ENCODE measurements around the gene PCDHA10.
"Not testable (repeated sequence)": the region's sequence is repeated elsewhere in the genome, so short reads cannot be mapped to it uniquely, and the experiment has no call there.

PCDHA10 gene

DNA sequence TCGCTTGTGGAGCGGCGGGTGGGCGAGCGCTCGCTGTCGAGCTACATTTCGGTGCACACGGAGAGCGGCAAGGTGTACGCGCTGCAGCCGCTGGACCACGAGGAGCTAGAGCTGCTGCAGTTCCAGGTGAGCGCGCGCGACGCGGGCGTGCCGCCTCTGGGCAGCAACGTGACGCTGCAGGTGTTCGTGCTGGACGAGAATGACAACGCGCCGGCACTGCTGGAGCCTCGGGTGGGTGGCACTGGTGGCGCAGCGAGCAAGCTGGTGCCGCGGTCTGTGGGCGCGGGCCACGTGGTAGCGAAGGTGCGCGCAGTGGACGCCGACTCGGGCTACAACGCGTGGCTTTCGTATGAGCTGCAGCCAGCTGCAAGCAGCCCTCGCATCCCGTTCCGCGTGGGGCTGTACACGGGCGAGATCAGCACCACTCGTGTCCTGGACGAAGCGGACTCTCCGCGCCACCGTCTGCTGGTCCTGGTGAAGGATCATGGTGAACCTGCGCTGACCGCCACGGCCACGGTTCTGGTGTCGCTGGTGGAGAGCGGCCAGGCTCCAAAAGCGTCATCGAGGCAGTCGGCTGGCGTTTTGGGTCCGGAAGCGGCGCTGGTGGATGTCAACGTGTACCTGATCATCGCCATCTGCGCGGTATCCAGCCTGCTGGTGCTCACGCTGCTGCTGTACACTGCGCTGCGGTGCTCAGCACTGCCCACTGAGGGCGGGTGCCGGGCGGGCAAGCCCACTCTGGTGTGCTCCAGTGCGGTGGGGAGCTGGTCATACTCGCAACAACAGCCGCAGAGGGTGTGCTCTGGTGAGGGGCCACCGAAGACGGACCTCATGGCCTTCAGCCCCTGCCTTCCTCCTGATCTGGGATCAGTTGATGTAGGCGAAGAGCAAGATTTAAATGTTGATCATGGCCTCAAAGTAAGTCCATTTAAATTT is 12.6 kb upstream of the PCDHA10 start:
- DNase-seq, result no peak

DNA sequence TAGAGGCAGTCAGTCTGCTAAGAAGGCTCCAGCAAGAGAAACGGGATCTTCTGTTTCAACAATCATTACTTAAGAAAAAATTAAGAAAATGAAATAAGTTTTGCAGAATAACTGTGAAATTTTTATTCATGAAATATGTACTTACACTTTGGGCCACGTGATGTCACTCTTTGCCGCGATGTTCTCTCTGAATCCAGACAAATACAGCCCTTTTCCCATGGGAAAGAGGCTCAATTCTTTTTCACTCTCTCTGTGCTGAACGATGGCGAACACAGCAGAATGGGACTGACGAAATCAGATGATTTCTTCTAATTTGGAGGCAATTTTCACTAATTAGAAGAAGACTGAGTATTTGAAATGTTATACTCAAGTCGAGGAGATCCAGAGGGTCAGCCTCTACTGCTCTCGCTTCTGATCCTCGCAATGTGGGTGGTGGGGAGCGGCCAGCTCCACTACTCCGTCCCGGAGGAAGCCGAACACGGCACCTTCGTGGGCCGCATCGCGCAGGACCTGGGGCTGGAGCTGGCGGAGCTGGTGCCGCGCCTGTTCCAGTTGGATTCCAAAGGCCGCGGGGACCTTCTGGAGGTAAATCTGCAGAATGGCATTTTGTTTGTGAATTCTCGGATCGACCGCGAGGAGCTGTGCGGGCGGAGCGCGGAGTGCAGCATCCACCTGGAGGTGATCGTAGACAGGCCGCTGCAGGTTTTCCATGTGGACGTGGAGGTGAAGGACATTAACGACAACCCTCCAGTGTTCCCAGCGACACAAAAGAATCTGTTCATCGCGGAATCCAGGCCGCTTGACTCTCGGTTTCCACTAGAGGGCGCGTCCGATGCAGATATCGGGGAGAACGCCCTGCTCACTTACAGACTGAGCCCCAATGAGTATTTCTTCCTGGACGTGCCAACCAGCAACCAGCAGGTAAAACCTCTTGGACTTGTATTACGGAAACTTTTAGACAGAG is 7.3 kb upstream of the PCDHA10 start, which contains the start of gene PCDHA9:
TSS of gene PCDHA9 (plus strand) at position 244 of the 964 bp plus-strand sequence. CDS start at position 358, 114 bp downstream.
- DNase-seq, result not testable (repeated sequence)

DNA sequence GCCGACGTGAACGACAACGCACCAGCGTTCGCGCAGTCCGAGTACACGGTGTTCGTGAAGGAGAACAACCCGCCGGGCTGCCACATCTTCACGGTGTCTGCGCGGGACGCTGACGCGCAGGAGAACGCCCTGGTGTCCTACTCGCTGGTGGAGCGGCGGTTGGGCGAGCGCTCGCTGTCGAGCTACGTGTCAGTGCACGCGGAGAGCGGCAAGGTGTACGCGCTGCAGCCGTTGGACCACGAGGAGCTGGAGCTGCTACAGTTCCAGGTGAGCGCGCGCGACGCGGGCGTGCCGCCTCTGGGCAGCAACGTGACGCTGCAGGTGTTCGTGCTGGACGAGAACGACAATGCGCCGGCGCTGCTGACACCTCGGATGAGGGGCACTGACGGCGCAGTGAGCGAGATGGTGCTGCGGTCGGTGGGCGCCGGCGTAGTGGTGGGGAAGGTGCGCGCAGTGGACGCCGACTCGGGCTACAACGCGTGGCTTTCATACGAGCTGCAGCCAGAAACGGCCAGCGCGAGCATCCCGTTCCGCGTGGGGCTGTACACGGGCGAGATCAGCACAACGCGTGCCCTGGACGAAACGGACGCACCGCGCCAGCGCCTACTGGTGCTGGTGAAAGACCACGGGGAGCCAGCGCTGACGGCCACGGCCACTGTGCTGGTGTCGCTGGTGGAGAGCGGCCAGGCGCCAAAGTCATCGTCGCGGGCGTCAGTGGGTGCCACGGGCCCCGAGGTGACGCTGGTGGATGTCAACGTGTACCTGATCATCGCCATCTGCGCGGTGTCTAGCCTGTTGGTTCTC is 5.7 kb upstream of the PCDHA10 start:
- DNase-seq, result not testable (repeated sequence)

DNA sequence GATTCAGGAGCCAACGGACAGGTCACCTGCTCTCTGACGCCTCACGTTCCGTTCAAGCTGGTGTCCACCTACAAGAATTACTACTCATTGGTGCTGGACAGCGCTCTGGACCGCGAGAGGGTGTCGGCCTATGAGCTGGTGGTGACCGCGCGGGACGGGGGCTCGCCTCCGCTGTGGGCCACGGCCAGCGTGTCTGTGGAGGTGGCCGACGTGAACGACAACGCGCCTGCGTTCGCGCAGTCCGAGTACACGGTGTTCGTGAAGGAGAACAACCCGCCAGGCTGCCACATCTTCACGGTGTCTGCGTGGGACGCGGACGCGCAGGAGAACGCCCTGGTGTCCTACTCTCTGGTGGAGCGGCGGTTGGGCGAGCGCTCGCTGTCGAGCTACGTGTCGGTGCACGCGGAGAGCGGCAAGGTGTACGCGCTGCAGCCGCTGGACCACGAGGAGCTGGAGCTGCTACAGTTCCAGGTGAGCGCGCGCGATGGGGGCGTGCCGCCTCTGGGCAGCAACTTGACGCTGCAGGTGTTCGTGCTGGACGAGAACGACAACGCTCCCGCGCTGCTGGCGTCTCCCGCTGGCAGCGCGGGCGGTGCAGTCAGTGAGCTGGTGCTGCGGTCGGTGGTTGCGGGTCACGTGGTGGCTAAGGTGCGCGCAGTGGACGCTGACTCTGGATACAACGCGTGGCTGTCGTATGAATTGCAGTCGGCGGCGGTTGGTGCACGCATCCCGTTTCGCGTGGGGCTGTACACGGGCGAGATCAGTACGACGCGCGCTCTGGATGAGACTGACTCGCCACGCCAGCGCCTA is 1.7 kb downstream of the PCDHA10 start:
- no peak for DNase-seq

DNA sequence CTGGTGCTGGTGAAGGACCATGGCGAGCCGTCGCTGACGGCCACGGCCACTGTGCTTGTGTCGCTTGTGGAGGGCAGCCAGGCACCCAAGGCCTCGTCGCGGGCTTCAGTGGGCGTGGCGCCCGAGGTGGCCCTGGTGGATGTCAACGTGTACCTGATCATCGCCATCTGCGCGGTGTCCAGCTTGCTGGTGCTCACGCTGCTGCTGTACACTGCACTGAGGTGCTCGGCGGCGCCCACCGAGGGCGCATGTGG is 2.2 kb downstream of the PCDHA10 start:
- DNase-seq, result no peak

DNA sequence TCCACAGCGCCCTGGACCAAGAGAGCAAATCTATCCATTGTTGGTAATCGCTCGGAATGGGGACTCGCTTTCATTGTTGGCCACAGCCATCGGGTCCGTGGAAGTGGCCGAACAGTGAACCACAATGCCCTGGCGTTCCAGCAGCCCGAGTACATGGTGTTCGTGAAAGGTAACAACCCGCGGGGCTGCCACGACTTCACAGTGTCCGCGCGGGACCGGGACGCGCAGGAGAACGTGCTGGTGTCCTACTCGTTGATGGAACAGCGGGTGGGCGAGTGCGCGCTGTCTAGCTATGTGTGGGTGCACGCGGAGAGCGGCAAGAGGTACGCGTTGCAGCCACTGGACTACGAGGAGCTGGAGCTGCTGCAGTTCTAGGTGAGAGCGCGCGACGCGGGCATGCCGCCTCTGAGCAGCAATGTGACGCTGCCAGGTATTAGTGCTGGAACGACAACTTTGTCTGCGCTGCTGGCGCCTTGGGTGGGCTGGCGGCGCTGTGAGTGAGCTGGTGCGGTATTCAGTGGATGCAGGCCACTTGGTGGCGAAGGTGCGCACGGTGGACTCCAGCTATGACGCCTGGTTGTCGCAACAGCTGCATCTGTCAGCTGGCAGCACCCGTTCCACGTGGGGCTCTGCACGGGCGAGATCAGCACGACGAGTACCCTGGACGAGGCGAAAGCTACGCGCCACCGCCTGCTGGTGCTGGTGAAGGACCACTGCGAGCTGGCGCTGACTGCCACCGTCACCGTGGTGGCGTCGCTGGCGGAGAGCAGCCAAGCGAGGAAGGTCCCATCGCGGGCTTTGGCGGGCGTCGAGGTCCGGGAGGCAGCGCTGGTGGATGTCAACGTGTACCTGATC is 7.0 kb downstream of the PCDHA10 start:
- no peak for DNase-seq

DNA sequence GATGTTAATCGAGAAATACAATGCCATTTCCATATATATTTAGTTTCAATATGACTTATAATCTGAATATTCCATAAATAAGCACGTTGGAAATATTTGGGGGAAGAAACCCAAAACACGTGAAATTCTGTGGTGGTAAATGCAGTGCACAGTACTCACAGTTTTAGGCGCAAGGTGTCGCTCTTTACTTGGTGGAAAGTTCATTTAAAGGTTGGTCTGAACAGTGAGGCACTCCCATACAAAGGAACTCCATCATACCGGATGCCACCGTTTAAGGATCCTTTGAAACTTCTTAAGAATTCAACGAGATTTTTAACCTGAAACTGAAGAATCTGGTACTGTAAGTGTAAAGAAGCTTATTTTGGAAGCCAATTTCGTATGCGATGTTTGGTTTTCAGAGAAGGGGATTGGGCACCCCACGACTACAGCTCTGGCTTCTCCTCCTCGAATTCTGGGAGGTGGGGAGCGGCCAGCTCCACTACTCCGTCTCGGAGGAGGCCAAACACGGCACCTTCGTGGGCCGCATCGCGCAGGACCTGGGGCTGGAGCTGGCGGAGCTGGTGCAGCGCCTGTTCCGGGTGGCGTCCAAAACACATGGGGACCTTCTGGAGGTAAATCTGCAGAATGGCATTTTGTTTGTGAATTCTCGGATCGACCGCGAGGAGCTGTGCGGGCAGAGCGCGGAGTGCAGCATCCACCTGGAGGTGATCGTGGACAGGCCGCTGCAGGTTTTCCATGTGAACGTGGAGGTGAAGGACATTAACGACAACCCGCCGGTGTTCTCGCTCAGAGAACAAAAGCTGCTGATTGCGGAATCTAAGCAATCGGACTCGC is 13.2 kb downstream of the PCDHA10 start, which contains the start of gene PCDHA11:
TSS of gene PCDHA11 (plus strand) at position 237 of the 834 bp plus-strand sequence. CDS start at position 384, 147 bp downstream.
- DNase-seq, result no peak

DNA sequence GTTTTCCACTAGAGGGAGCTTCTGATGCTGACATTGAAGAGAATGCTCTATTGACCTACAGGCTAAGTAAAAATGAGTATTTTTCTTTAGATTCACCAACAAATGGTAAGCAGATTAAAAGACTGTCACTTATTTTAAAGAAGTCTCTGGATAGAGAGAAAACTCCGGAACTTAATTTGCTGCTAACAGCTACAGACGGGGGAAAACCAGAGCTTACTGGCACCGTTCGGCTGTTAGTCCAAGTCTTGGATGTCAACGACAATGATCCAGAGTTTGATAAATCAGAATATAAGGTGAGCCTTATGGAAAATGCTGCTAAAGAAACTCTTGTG is 13.8 kb downstream of the PCDHA10 start:
- DNase-seq, result no peak

DNA sequence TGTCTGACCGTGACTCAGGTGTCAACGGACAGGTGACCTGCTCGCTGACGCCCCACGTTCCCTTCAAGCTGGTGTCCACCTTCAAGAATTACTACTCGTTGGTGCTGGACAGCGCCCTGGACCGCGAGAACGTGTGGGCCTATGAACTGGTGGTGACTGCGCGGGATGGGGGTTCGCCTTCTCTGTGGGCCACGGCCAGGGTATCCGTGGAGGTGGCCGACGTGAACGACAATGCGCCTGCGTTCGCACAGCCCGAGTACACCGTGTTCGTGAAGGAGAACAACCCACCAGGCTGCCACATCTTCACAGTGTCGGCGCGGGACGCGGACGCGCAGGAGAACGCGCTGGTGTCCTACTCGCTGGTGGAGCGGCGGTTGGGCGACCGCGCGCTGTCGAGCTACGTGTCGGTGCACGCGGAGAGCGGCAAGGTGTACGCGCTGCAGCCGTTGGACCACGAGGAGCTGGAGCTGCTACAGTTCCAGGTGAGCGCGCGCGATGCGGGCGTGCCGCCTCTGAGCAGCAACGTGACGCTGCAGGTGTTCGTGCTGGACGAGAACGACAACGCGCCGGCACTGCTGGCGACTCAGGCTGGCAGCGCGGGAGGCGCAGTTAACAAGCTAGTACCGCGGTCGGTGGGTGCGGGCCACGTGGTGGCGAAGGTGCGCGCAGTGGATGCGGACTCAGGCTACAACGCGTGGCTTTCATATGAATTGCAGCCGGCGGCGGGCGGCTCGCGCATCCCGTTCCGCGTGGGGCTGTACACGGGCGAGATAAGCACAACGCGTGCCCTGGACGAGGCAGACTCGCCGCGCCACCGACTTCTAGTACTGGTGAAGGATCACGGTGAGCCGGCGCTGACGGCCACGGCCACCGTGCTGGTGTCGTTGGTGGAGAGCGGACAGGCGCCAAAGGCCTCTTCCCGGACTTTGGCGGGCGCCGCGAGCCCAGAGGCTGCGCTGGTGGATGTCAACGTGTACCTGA is 14.8 kb downstream of the PCDHA10 start:
- no peak for DNase-seq

DNA sequence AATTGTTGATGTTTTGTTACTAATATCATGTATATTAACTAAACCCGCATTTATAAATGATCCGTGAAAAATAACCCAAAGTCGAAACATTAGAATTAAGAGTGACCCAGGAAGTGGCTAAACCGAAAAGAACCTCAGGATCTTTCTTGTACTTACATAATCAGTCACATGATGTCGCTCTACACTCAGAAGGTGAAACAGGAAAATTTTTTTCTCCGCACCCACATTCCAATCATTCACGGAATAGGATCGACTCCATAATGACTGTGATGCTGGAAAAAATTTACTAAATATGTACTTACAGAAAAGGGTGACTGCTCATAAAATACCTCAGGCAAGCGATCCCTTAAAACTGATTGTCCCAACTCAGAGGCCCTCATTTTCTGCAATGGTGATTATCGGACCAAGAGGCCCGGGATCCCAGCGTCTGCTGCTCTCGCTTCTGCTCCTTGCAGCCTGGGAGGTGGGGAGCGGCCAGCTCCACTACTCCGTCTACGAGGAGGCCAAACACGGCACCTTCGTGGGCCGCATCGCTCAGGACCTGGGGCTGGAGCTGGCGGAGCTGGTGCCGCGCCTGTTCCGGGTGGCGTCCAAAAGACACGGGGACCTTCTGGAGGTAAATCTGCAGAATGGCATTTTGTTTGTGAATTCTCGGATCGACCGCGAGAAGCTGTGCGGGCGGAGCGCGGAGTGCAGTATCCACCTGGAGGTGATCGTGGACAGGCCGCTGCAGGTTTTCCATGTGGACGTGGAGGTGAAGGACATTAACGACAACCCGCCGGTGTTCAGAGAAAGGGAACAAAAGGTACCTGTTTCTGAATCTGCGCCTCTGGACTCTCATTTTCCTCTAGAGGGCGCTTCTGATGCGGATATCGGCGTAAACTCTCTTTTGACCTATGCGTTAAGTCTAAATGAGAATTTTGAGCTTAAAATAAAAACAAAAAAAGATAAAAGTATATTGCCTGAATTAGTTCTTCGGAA is 19.7 kb downstream of the PCDHA10 start, which contains the start of gene PCDHA12:
TSS of gene PCDHA12 (plus strand) at position 224 of the 981 bp plus-strand sequence. CDS start at position 389, 165 bp downstream.
- no peak for DNase-seq

DNA sequence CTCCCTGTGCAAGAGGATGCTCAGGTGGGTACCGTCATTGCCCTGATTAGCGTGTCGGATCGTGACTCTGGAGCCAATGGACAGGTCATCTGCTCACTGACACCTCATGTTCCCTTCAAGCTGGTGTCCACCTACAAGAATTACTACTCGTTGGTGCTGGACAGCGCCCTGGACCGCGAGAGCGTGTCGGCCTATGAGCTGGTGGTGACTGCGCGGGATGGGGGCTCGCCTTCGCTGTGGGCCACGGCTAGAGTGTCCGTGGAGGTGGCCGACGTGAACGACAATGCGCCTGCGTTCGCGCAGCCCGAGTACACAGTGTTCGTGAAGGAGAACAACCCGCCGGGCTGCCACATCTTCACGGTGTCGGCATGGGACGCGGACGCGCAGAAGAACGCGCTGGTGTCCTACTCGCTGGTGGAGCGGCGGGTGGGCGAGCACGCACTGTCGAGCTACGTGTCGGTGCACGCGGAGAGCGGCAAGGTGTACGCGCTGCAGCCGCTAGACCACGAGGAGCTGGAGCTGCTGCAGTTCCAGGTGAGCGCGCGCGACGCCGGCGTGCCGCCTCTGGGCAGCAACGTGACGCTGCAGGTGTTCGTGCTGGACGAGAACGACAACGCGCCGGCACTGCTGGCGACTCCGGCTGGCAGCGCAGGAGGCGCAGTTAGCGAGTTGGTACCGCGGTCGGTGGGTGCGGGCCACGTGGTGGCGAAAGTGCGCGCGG is 21.0 kb downstream of the PCDHA10 start:
- not testable (repeated sequence) for DNase-seq

DNA sequence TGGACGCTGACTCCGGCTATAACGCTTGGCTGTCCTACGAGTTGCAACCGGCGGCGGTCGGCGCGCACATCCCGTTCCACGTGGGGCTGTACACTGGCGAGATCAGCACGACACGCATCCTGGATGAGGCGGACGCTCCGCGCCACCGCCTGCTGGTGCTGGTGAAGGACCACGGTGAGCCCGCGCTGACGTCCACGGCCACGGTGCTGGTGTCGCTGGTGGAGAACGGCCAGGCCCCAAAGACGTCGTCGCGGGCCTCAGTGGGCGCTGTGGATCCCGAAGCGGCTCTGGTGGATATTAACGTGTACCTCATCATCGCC is 21.5 kb downstream of the PCDHA10 start:
- DNase-seq, result no peak

DNA sequence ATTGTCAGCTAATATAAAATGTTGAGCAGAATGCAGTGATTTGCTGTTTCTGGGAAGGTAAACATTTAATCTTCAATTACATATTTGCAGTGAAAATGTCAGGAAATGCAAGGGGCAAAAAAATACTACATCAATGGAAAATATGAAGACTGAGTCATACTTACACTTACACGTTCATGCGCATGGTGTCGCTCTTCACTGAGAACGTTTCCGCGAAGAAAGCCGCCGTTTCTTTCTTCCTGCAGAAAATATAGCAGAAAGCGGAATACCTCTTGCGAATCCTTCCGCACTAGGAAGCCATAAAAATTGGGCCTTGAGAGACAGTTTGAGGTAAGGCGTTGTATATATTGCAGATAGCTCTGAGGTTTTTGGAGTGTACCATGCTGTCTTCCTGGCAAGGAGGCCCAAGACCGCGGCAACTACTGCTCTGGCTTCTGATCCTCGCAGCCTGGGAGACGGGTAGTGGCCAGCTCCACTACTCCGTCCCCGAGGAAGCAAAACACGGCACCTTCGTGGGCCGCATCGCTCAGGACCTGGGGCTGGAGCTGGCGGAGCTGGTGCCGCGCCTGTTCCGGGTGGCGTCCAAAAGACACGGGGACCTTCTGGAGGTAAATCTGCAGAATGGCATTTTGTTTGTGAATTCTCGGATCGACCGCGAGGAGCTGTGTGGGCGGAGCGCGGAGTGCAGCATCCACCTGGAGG is 26.3 kb downstream of the PCDHA10 start, which contains the start of gene PCDHA13:
TSS of gene PCDHA13 (plus strand) at position 236 of the 702 bp plus-strand sequence. CDS start at position 381, 145 bp downstream.
- no peak for DNase-seq

DNA sequence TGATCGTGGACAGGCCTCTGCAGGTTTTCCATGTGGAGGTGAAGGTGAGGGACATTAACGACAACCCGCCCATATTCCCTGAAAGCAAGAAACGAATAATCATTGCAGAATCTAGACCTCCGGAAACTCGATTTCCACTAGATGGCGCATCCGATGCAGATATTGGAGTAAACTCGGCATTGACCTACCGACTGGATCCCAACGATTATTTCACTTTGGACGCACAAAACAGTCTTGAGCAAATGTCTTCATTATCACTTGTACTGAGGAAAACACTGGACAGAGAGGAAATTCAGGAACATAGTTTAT is 26.8 kb downstream of the PCDHA10 start:
- no peak for DNase-seq

DNA sequence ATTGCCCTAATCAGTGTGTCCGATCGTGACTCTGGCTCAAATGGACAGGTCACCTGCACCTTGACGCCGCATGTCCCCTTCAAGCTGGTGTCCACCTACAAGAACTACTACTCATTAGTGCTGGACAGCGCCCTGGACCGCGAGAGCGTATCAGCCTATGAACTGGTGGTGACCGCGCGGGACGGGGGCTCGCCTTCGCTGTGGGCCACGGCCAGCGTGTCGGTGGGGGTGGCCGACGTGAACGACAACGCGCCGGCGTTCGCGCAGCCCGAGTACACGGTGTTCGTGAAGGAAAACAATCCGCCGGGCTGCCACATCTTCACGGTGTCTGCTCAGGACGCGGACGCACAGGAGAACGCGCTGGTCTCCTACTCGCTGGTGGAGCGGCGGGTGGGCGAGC is 27.7 kb downstream of the PCDHA10 start:
- no peak for DNase-seq

All from T-helper 9 cell (primary cell).